ENCODE data around the gene STUM. TPM values are rescaled to one million over a fixed set of nuclear protein-coding genes. Genes with fewer than 3 reads are reported as not detected.

The STUM gene
- total and polyA plus RNA-seq, 2 experiments from 2014 or later, result 0.23 to 1.3 TPM

GRCh38 chr1:226518375-226518774, 30.2 kb upstream of the STUM start:
- Histone ChIP-seq H2AFZ (no peak overlapping the region), H3F3A (replicated peaks; ENCODE audit: low read depth) (no peaks in the 10 kb centered on the region), H3K36me3 (ENCODE audit: insufficient read depth) (no peaks in the 10 kb centered on the region), H3K27ac (ENCODE audit: low read depth) (no peak overlapping the region), H4K20me1 (replicated peaks; ENCODE audit: insufficient read depth) (no peaks in the 10 kb centered on the region), H3K4me1 (ENCODE audit: insufficient read depth) (peaks cover 17% of the 10 kb centered on the region), H3K79me2 (replicated peaks; ENCODE audit: insufficient read depth) (no peaks in the 10 kb centered on the region), H3K27me3 (ENCODE audit: insufficient read depth) (no peaks in the 10 kb centered on the region), H3K4me3 (no peak overlapping the region), H3K4me2 (no peak overlapping the region), H3K9me2 (ENCODE audit: insufficient read depth) (no peaks in the 10 kb centered on the region)
- DNase-seq (ENCODE audit: low spot score), result no peak
- no peak overlapping the region for H3K27ac Mint-ChIP-seq
- no peaks in the 10 kb centered on the region for H3K9me3 Mint-ChIP-seq
- H3K36me3 Mint-ChIP-seq (ENCODE audit: low read depth), result no peaks in the 10 kb centered on the region
- H3K4me3 Mint-ChIP-seq, result no peak overlapping the region
- TF ChIP-seq CTCF (conservative IDR thresholded peaks at IDR 0.05; ENCODE audit: low read depth in 2 of 2), result peak in 1 of 2 experiments; percentile 10; a peak in 1 of 4 replicates
- TF ChIP-seq REST (IDR thresholded peaks at IDR 0.05; ENCODE audit: unreplicated experiment), result no peak
- no peak for TF ChIP-seq STAT1 (IDR thresholded peaks at IDR 0.05; ENCODE audit: unreplicated experiment)
- no peak for TF ChIP-seq EZH2 (IDR thresholded peaks at IDR 0.05; ENCODE audit: low read depth, unreplicated experiment)
- TF ChIP-seq ETS1 (IDR thresholded peaks at IDR 0.05), result no peak
- TF ChIP-seq ZNF462 (CRISPR knock-in tag; IDR thresholded peaks at IDR 0.05), result no peak
- no peak for TF ChIP-seq POLR2AphosphoS5 (IDR thresholded peaks at IDR 0.05; ENCODE audit: low read depth)
- no peak for TF ChIP-seq NANOG (IDR thresholded peaks at IDR 0.05; ENCODE audit: borderline replicate concordance)
- no peak for ATAC-seq
- H3K27me3 Mint-ChIP-seq (ENCODE audit: insufficient read depth, low read depth, poor library complexity), result peaks cover 2% of the 10 kb centered on the region
- H3K4me1 Mint-ChIP-seq, result peaks cover 16% of the 10 kb centered on the region
